Progenitor cell of endocrine pancreas (in vitro differentiated cells): ENCODE data around the gene WASF2. TPM values are rescaled to one million over a fixed set of nuclear protein-coding genes. Genes with fewer than 3 reads are reported as not detected.
"Not testable (repeated sequence)": the region's sequence is repeated elsewhere in the genome, so short reads cannot be mapped to it uniquely, and the experiment has no call there.

Experiments used
- DNase-seq: peaks from one replicate; pipeline ENCODE4 v3.0.0; 2021; ENCODE audit warnings: low spot score; ENCODE audit not compliant: unreplicated experiment
- H3K27ac Mint-ChIP-seq: 2 replicates; pipeline ENCODE4 v1.8.0; 2021; ENCODE audit warnings: mild to moderate bottlenecking, moderate library complexity, mixed read lengths
- H3K27me3 Mint-ChIP-seq: 2 replicates; pipeline ENCODE4 v1.8.0; 2021; ENCODE audit warnings: mixed read lengths
- H3K36me3 Mint-ChIP-seq: 2 replicates; pipeline ENCODE4 v1.8.0; 2022; ENCODE audit warnings: mixed read lengths; ENCODE audit not compliant: insufficient read depth
- H3K4me1 Mint-ChIP-seq: 2 replicates; pipeline ENCODE4 v1.8.0; 2021; ENCODE audit warnings: low read depth, mixed read lengths
- H3K4me3 Mint-ChIP-seq: 2 replicates; pipeline ENCODE4 v1.8.0; 2021; ENCODE audit warnings: low read depth, mild to moderate bottlenecking, moderate library complexity, mixed read lengths
- H3K9me3 Mint-ChIP-seq: 2 replicates; pipeline ENCODE4 v1.8.0; 2021; ENCODE audit warnings: low read depth, mixed read lengths
- CTCF ChIP-seq: fragments of 200-600 bp; sonication (generic); IDR thresholded peaks from one replicate; pipeline ENCODE4 v1.5.0; 2021; ENCODE audit warnings: antibody characterized with exemption, mild to moderate bottlenecking; ENCODE audit not compliant: unreplicated experiment
- total RNA-seq: library from RNA; stranded (reverse); gene quantifications from 2 replicates; pipeline ENCODE4 v1.2.1, GENCODE V29; 2021

WASF2 gene
- total RNA-seq, 1 donor from 2014 or later: 76.9 TPM

GRCh38 chr1:27391511-27392095 lies 98.4 kb downstream of the WASF2 start:
- DNase-seq: no peak
- Mint-ChIP-seq H3K27ac (peak overlapping the region; percentile 60), H3K9me3 (no peaks in the 10 kb centered on the region), H3K36me3 (no peaks in the 10 kb centered on the region), H3K4me3 (peak overlapping the region; percentile 70), H3K4me1 (peaks cover 6% of the 10 kb centered on the region), H3K27me3 (peaks cover 22% of the 10 kb centered on the region)
- TF ChIP-seq CTCF: no peak

DNA sequence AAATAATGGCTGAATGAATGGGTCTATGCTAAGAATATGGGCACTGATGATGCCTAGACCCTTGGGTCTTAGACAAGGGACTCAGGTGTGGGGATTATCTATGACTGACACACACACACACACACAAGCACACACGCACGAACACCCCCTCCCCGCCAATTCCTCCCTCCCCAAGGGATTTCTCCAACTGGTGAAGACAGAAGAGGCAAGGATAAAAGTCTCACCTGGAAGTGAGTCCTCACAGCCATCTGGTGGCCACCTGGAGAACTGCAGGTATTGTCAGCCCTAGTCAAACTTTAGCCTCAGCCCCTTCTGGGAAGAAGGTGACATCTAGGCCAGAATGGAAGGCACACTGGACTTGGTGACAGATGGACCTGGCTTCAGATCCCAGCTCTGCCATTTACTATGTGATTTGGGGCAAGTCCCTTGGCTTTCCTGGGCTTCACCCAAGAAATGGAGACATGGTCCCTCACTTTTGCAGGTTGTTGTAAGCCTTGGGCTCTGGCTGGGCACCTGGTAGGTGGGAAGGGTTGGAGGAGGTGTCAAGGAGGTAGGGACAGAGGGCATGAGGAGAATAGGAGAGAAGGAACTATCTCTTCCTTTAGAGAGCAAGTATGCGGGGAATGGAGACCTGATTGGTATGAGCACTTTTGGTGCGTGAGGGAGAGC lies 101.5 kb downstream of the WASF2 start:
- H3K9me3 Mint-ChIP-seq: no peaks in the 10 kb centered on the region
- peak; percentile 75 for DNase-seq
- H3K27ac Mint-ChIP-seq: peak overlapping the region; percentile 17
- peaks cover 24% of the 10 kb centered on the region for H3K27me3 Mint-ChIP-seq
- H3K4me1 Mint-ChIP-seq: peaks cover 6% of the 10 kb centered on the region
- no peak overlapping the region for H3K4me3 Mint-ChIP-seq
- no peaks in the 10 kb centered on the region for H3K36me3 Mint-ChIP-seq
- peak; percentile 81 for TF ChIP-seq CTCF

- not testable (repeated sequence) for H3K27ac Mint-ChIP-seq, DNase-seq, H3K4me3 Mint-ChIP-seq, H3K36me3 Mint-ChIP-seq, H3K9me3 Mint-ChIP-seq, H3K4me1 Mint-ChIP-seq
- peaks cover 33% of the 10 kb centered on the region for H3K27me3 Mint-ChIP-seq
These were observed 105.2 kb downstream of the WASF2 start for GRCh38 chr1:27384797-27385196.

DNA sequence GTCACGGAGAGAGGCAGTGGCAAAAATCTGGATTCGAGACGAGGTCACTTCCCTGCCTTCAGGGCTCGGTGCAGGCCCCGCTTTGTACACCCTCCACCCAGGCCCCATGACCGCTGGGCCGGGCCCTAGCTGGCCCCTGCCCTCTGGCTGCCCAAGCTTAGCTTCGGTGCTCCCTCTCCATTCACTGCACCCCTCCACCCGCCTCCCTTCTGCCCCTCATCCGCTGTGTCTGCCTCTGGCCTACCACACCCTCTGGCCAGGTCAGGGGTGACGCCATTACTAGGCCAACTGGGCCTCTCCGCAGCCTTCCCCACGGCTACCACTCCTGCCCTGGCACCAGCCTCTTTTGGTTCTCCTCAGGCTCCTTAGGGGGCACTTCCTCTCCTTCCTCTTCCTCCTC lies 106.3 kb downstream of the WASF2 start:
- DNase-seq: no peak
- Mint-ChIP-seq H3K36me3 (no peaks in the 10 kb centered on the region), H3K4me1 (no peaks in the 10 kb centered on the region), H3K9me3 (no peaks in the 10 kb centered on the region), H3K4me3 (no peak overlapping the region), H3K27ac (no peak overlapping the region), H3K27me3 (peaks cover 35% of the 10 kb centered on the region)
- no peak for TF ChIP-seq CTCF

DNA sequence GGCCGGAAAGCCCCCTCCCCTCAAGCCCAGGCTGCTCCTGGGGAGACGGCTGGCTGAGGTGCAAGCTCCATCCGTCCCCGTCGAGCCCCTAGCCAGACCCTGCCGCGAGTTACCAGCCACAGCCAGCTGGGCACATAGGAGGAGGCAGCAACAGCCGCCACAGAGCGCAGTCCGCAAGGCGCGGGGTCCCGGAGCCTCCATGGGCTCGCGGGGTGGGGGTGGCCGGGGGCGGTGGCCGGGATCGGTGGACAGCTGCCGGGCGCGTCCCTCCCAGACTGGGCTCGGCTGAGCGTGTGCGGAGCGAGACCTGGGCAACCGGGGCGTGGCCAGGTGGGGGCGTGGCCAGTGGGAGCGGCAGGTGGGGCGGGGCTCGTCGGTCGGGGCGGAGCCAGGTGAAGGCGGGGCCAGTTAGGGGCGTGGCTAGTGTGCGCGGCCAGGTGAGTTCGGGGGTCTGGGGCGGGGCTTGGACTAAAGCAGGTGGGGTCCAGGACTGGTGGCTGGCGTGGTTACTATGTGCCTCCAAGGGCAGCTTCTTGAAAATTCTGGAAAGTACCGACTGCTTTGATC lies 106.8 kb downstream of the WASF2 start, which contains the start of gene CD164L2:
CD164L2 (minus strand) TSS at position 295 of the 567 bp plus-strand sequence; CDS start at position 201, 94 bp downstream.
- H3K4me3 Mint-ChIP-seq: no peak within 1 kb of the TSS
- DNase-seq: peak; percentile 61
- H3K27ac Mint-ChIP-seq: no peak within 1 kb of the TSS
- no peaks in the 10 kb centered on the region for H3K4me1 Mint-ChIP-seq
- no peaks in the 10 kb centered on the region for H3K36me3 Mint-ChIP-seq
- no peaks in the 10 kb centered on the region for H3K9me3 Mint-ChIP-seq
- TF ChIP-seq CTCF: no peak
- peaks cover 33% of the 10 kb centered on the region for H3K27me3 Mint-ChIP-seq
